Activated CD4-positive, alpha-beta memory T cell treated with anti-CD3 and anti-CD28 coated beads, Interleukin-2, amount 10 ng/mL, durations not matched to agents 7 days and 5 days (primary cell): ENCODE results near the gene IER5L. TPM values are rescaled to one million over a fixed set of nuclear protein-coding genes. Genes with fewer than 3 reads are reported as not detected.

ENCODE experiments used
- CTCF ChIA-PET: fragments of 350-600 bp; sonication (Branson Sonifier 250); formaldehyde crosslinking; loops from one replicate; lab custom pipeline; 2021; ENCODE audit warnings: antibody characterized with exemption, inconsistent platforms; lab: Charles Lee
- POLR2A ChIA-PET: fragments of 350-600 bp; sonication (Branson Sonifier 250); formaldehyde crosslinking; loops from one replicate; lab custom pipeline; 2021; ENCODE audit warnings: antibody characterized with exemption; lab: Charles Lee
- DNase-seq: peaks from one replicate; pipeline ENCODE4 v3.0.0-alpha.2; 2020
- H3K27ac Mint-ChIP-seq: one replicate; pipeline ENCODE4 v1.8.0; 2021; ENCODE audit warnings: mild to moderate bottlenecking, mixed read lengths
- H3K27me3 Mint-ChIP-seq: one replicate; pipeline ENCODE4 v1.8.0; 2021; ENCODE audit warnings: mixed read lengths
- H3K36me3 Mint-ChIP-seq: one replicate; pipeline ENCODE4 v1.8.0; 2021; ENCODE audit warnings: low read depth, mixed read lengths
- H3K4me1 Mint-ChIP-seq: one replicate; pipeline ENCODE4 v1.8.0; 2021; ENCODE audit warnings: mixed read lengths
- H3K4me3 Mint-ChIP-seq: one replicate; pipeline ENCODE4 v1.8.0; 2021; ENCODE audit warnings: mild to moderate bottlenecking, mixed read lengths
- H3K9me3 Mint-ChIP-seq: one replicate; pipeline ENCODE4 v1.8.0; 2021; ENCODE audit warnings: mixed read lengths
- total RNA-seq, 2 experiments: library from RNA; stranded (reverse); gene quantifications; one replicate each; pipeline ENCODE4 v1.2.3, GENCODE V29; 2021

The IER5L gene
- total RNA-seq, 2 experiments from 2014 or later: 2.4 to 3.0 TPM

DNA sequence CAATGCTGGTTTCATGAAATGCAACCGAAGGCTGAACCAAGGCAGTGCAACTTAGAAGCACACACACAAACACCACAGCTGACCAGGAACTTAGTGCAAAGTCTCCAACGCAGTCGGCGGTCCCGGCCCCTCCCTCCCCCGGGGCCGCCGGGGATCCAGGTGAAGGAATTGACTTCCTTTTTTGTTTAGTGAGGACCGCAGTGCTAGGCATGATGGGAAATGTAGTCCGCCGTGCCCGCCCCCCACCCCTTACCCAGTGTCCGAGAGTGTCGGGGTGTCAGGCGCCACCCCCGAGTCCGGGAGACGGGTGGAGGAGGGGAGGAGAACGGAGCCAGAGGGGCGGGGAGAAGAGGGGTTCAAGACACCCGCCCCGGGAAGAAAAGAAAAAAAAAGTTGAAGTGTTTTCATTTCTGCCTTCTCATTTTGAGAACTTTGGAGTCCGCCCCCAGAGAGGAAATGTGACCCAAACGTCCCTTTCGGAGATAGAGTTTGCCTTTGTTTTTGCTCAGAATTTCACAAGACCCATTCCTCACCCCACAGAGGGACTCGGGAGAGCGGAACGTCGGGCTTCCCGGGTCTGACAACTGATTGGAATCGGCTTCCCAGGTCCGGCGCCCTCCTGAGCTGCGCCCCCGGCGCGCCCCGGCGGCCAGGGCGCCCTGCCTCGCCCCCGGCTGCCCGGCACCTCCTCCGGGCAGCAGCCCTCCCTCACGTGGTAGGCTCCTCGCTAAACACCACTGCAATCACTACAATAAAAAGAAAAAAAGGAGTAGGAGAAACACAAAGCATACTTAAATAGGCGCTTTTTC lies 2.0 kb downstream of the IER5L start:
- DNase-seq: peak; percentile 71
- peaks cover 26% of the 10 kb centered on the region for H3K27me3 Mint-ChIP-seq
- ChIA-PET CTCF (interaction anchor here (0.7 to 5.4 kb wide), 5 partner anchors 35 to 448 kb away, joined by 3 to 74 read pairs (median 4); no protein-coding TSS in a partner anchor), POLR2A (interaction anchor here (1.1 to 5.4 kb wide), 4 partner anchors 36 to 314 kb away, joined by 3 to 24 read pairs (median 4); no protein-coding TSS in a partner anchor)
- H3K36me3 Mint-ChIP-seq: no peaks in the 10 kb centered on the region
- peak overlapping the region; percentile 81 for H3K4me3 Mint-ChIP-seq
- H3K27ac Mint-ChIP-seq: peak overlapping the region; percentile 79
- no peaks in the 10 kb centered on the region for H3K9me3 Mint-ChIP-seq
- H3K4me1 Mint-ChIP-seq: peaks cover 18% of the 10 kb centered on the region

DNA sequence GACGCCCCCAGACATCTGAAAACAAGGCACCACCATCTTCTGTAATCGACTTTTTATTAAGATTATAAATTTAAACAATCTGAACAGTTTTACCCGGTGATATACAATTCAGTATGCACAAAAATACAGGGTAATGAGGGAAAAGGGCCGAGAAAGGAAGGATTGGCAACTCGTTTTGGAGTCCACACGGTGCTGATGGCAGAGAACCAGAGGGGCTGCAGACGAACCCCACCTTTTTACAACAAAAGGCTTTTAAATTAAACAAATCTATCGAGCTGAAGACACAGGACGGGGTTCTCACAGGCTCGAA lies 2.6 kb downstream of the IER5L start:
- H3K27ac Mint-ChIP-seq: peak overlapping the region; percentile 79
- peak overlapping the region; percentile 81 for H3K4me3 Mint-ChIP-seq
- CTCF ChIA-PET: interaction anchor here (0.7 to 5.4 kb wide), 11 partner anchors 8 to 449 kb away, joined by 3 to 74 read pairs (median 5); partner anchors contain the start of gene DOLPP1
- H3K36me3 Mint-ChIP-seq: no peaks in the 10 kb centered on the region
- POLR2A ChIA-PET: interaction anchor here (1.5 to 5.4 kb wide), 3 partner anchors 36 to 434 kb away, joined by 3 to 24 read pairs (median 4); no protein-coding TSS in a partner anchor
- peaks cover 26% of the 10 kb centered on the region for H3K27me3 Mint-ChIP-seq
- no peak for DNase-seq
- H3K9me3 Mint-ChIP-seq: no peaks in the 10 kb centered on the region
- H3K4me1 Mint-ChIP-seq: peaks cover 24% of the 10 kb centered on the region

DNA sequence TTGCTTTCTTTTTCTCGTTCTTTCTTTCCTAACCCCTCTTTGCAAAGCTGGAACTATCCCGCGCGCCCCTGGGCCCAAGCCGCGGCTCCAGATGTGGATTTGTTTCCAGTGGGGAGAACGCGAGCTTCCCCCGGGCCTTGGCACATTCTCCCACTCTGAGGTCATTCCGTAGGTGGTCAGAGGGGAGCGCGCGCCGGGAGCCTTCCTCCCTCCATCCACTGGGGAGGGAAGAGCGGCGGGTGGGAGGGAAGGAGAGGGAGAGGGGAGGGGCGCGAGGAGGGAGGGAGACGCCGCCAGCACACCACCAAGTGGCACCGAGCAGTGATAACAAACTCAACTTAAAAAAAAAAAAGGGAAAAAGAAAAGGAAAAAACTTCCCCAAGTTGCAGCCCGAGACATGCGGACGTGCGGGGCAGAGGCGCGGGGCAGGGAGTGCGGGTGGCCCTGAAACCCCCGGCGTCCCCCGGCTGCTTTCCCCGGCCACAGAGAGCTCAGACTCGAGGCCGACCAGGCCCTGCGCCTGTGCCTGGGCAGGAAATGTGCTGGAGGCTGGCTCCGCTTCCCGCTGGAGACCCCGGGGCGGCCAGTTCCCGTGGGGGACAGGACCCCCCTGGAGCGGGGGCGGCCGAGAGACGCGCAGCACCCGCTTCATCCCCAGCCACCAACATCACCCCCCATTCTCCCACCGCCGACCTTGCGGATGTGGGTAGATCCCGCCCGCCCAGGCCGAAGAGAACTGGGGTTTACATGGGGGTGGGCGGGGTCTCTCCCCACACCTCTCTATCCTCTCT lies 3.1 kb downstream of the IER5L start:
- no peaks in the 10 kb centered on the region for H3K36me3 Mint-ChIP-seq
- peak overlapping the region; percentile 79 for H3K27ac Mint-ChIP-seq
- peaks cover 29% of the 10 kb centered on the region for H3K4me1 Mint-ChIP-seq
- peak overlapping the region; percentile 81 for H3K4me3 Mint-ChIP-seq
- ChIA-PET CTCF (interaction anchor here (0.7 to 5.4 kb wide), 26 partner anchors 9 to 450 kb away, joined by 3 to 74 read pairs (median 4); partner anchors contain the start of genes DOLPP1 and NTMT1), POLR2A (interaction anchor here (0.6 to 5.4 kb wide), 10 partner anchors 9 to 434 kb away, joined by 3 to 24 read pairs (median 4); no protein-coding TSS in a partner anchor)
- H3K27me3 Mint-ChIP-seq: peaks cover 26% of the 10 kb centered on the region
- H3K9me3 Mint-ChIP-seq: no peaks in the 10 kb centered on the region
- peak; percentile 59 for DNase-seq

DNA sequence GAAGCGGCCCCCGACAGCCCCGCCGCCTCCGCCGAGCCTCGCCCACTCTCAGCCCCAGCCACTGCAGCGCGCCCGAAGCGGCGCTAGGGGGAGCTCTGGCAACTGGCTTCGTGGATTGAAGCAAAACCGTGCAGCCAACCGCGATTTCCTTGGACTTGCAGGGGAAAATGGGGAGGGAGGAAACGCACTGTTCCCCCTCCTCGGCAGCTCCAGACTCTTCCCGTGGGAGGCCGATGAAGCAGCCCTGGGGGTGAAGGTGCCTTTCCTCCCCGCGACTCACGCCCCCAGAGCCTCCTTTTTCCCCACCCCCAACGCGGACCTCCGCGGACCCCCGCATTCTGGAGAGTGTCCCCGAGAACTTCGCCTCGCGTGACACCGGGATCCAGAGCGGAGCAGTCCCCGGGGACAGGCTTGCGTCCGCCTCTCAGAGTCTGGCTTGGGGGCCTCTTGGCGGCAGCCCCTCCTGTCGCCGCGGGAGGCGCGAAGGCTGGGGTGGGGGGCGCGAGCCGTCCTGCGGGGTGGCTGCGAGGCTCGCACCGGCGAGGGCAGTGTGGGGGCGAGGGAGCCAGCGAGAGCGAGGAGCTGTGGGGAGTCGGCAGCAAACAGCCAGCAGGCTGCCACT lies 3.8 kb downstream of the IER5L start:
- Mint-ChIP-seq H3K4me1 (peaks cover 30% of the 10 kb centered on the region), H3K27ac (peak overlapping the region; percentile 52), H3K27me3 (peaks cover 26% of the 10 kb centered on the region), H3K36me3 (no peaks in the 10 kb centered on the region), H3K9me3 (no peaks in the 10 kb centered on the region), H3K4me3 (peak overlapping the region; percentile 81)
- CTCF ChIA-PET: interaction anchor here (0.6 to 5.4 kb wide), 31 partner anchors 10 to 451 kb away, joined by 3 to 74 read pairs (median 4); partner anchors contain the start of genes DOLPP1 and NTMT1
- POLR2A ChIA-PET: interaction anchor here (0.6 to 5.4 kb wide), 11 partner anchors 10 to 435 kb away, joined by 3 to 24 read pairs (median 4); no protein-coding TSS in a partner anchor
- peak; percentile 84 for DNase-seq

DNA sequence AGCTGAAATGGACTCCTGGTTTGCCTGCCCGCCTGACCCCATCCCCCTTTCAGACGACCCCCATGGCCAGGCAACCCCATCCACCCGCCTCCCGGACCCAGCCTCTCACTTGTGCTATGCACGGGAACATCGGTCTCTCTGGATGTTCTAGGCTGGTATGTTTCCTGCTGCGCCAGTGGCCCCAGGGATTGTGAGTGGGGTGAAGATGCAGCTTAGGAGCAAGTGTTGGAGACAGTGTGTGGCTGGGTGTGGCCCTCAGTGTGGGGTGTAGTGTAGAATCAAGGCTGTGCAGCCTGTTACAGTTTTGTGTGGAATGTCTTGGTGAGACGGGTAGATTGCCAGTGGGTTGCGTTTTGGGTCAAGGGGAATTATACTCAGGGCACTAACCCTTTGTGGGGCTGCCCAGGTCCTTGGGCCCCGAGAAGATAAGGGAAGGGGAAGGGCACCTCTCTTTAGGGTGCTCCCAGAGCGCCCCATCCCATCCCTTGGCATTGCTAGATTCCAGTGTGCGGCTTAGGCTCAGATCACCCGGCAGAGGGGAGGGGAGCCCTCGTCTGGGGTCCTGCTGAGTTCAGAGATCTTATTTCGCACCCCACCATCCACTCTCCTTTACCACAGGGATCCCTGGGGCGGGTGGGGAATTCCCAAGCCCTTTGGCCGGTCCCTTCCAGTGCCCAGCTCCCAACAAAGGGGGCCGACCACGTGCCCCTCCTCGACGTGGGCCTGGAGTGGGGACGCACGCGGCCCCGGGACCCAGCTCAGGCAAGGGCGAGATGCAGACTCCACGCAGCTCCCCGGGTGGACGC lies 4.6 kb downstream of the IER5L start:
- ChIA-PET CTCF (interaction anchor here (0.6 to 5.4 kb wide), 29 partner anchors 9 to 451 kb away, joined by 3 to 74 read pairs (median 4); partner anchors contain the start of gene NTMT1), POLR2A (interaction anchor here (1.0 to 5.4 kb wide), 7 partner anchors 11 to 316 kb away, joined by 3 to 24 read pairs (median 6); no protein-coding TSS in a partner anchor)
- Mint-ChIP-seq H3K4me3 (peak overlapping the region; percentile 81), H3K36me3 (no peaks in the 10 kb centered on the region), H3K27me3 (peaks cover 26% of the 10 kb centered on the region), H3K27ac (no peak overlapping the region), H3K9me3 (no peaks in the 10 kb centered on the region), H3K4me1 (peaks cover 29% of the 10 kb centered on the region)
- DNase-seq: no peak

DNA sequence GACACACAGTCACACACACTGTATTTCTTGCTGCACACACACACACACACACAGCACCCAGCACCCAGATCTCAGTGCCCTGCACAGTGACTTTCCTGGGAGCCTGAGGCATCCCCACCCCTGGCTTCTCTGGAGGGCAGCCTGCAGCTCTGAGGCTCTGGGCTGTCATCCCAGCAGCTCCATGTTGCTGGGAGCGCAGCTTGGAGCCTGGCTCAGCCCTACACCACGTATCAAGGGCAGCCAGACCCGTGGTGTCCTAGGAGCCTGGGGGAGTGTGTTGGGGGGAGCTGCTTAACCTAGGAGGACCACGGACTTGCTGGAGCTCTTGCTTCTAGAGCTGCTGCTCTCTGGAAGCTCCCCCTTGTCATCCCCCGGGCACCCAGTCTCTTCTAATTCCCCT lies 5.2 kb downstream of the IER5L start:
- POLR2A ChIA-PET: interaction anchor here (1.0 to 5.4 kb wide), 4 partner anchors 30 to 286 kb away, joined by 3 to 24 read pairs (median 6); no protein-coding TSS in a partner anchor
- CTCF ChIA-PET: interaction anchor here (0.6 to 3.5 kb wide), 13 partner anchors 8 to 452 kb away, joined by 3 to 31 read pairs (median 4); partner anchors contain the start of gene NTMT1
- H3K36me3 Mint-ChIP-seq: no peaks in the 10 kb centered on the region
- H3K9me3 Mint-ChIP-seq: no peaks in the 10 kb centered on the region
- H3K27me3 Mint-ChIP-seq: peaks cover 24% of the 10 kb centered on the region
- no peak for DNase-seq
- peaks cover 33% of the 10 kb centered on the region for H3K4me1 Mint-ChIP-seq
- H3K27ac Mint-ChIP-seq: no peak overlapping the region
- no peak overlapping the region for H3K4me3 Mint-ChIP-seq

DNA sequence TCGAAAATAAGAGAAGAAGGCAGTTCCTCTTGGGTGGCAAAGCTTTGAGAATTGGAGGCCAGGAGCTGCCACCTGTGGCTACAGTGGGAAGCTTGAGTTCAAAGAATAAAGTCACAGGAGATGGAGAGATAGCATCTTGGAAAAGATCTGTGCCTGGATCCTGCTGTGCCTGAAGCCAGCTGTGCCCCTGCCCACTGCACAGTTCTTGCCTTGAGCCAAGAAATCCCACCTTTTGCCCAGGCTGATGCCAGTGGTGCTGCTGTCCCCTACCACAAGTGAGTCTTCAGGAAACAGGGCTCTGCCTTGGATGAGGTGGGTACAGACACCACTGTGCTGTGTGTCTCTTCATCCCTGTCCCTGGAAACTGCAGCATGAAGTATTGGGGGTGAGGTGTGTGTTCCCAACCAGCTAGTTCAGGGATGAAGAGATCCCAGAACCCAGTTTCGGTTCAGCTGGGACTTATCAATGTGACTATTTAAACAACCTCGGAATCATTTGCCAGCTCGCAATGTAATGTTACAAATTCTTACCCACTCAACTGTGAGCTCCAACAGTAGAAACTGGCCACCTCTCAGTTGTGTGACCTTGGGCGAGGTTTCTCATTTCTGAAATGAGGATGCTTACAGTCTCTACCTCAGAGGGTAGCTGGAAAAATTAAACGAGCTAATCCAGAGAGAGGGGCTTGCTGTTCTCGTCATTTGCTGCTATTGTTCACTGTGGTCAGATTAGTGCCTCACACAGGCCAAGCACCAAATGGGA lies 5.9 kb downstream of the IER5L start:
- DNase-seq: no peak
- CTCF ChIA-PET: interaction anchor here (0.6 to 3.5 kb wide), 11 partner anchors 8 to 453 kb away, joined by 3 to 31 read pairs (median 4); partner anchors contain the start of gene NTMT1
- POLR2A ChIA-PET: interaction anchor here (1.1 to 5.4 kb wide), 3 partner anchors 30 to 287 kb away, joined by 3 to 24 read pairs (median 8); no protein-coding TSS in a partner anchor
- H3K4me3 Mint-ChIP-seq: no peak overlapping the region
- H3K9me3 Mint-ChIP-seq: no peaks in the 10 kb centered on the region
- H3K27me3 Mint-ChIP-seq: peaks cover 22% of the 10 kb centered on the region
- peaks cover 37% of the 10 kb centered on the region for H3K4me1 Mint-ChIP-seq
- H3K27ac Mint-ChIP-seq: no peak overlapping the region
- no peaks in the 10 kb centered on the region for H3K36me3 Mint-ChIP-seq

DNA sequence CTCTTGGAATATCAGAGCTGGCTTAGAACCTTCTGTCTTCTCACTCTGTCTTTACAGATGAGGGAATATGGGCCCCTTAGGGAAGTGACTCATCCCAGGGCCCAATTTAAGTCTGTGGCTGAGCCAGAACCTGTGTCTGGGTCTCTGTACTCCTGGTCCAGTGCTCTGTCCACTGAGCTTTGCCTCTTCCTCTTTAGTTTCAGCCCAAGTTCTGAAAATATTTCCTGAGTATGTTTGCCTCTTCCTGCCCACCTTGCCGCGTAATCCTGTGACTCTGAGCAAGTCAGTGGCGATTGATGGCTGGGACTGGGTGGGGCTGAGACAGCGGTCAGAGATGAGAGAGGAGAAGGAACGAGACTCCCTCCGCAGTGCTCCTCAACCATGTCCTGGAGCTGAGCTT lies 7.8 kb downstream of the IER5L start:
- Mint-ChIP-seq H3K36me3 (no peaks in the 10 kb centered on the region), H3K27me3 (peaks cover 19% of the 10 kb centered on the region), H3K4me1 (peaks cover 37% of the 10 kb centered on the region), H3K27ac (peak overlapping the region; percentile 5), H3K4me3 (no peak overlapping the region), H3K9me3 (no peaks in the 10 kb centered on the region)
- POLR2A ChIA-PET: interaction anchor here (1.2 kb wide), 1 partner anchor 27 kb away, joined by 3 read pairs; no protein-coding TSS in a partner anchor
- CTCF ChIA-PET: interaction anchor here (0.6 to 3.5 kb wide), 8 partner anchors 9 to 441 kb away, joined by 3 to 20 read pairs (median 4); no protein-coding TSS in a partner anchor
- DNase-seq: peak; percentile 37

DNA sequence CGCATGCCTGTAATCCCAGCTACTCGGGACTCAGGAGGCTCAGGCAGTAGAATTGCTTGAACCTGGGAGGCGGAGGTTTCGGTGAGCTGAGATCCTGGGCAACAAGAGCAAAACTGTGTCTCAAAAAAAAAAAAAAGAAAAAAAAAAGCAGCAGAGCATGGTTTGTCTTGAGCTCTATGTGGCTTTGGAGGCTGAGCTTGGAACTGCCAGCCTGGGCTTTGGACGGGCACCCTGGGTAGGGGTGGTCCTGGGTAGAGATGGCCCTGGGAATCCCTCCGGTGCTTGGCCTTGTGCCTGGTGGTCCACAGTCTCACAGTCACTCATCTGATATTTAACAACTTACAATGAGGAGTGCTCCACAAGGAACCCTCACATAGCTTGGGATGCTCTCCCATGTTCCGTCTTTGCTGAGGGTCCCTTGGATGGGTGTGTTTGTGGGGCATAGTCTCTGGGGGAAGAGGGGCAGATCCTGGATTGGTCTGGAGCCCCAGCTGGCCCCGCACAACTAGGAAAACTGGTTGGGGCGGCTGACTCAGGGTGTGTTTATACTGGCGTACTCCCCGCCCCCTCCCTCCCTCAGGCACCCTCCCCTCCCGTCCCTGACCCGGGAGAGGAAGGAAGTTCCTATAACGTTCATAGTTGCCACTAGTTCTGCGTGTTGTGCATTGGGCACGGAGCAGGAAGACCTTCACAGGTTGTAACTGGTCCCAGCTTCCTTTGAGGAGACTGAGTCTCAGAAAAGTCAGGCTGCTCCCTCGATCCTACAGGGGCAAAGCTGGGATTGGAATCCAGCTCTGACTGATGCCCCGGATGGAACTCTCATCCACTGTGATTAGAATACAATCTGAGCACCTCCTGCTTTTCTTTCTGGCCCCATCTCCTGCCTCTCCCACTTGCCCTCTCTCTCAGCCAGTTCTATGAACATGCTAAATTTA lies 11.2 kb downstream of the IER5L start:
- POLR2A ChIA-PET: interaction anchor here (1.1 to 3.5 kb wide), 3 partner anchors 11 to 27 kb away, joined by 3 to 13 read pairs (median 3); partner anchors contain the start of gene IER5L
- Mint-ChIP-seq H3K27ac (peak overlapping the region; percentile 58), H3K27me3 (peaks cover 1% of the 10 kb centered on the region), H3K4me3 (peak overlapping the region; percentile 32), H3K4me1 (peaks cover 35% of the 10 kb centered on the region), H3K9me3 (no peaks in the 10 kb centered on the region), H3K36me3 (no peaks in the 10 kb centered on the region)
- no peak for DNase-seq
- CTCF ChIA-PET: interaction anchor here (0.9 to 1.7 kb wide), 9 partner anchors 11 to 458 kb away, joined by 3 to 12 read pairs (median 5); partner anchors contain the start of gene IER5L

DNA sequence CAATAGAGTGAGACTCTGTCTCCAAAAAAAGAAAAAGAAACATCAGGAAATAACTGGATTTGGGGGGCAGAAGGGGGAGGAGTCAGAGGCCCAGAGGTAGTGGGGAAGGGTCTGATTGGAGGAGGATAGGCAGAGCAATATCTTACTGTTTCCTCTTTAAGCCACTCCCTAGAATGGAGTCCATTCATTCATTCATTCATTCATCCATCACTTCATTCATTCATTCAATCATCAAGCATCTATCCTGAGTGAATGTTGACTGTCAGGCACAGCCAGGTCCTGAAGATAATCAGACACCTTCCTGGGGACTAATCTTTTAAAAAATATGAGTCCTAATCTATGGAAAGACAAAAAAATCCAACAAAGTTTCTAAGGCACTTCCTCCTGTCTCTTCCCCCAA lies 12.9 kb downstream of the IER5L start:
- Mint-ChIP-seq H3K27me3 (no peaks in the 10 kb centered on the region), H3K4me3 (no peak overlapping the region), H3K9me3 (no peaks in the 10 kb centered on the region), H3K27ac (no peak overlapping the region), H3K4me1 (peaks cover 23% of the 10 kb centered on the region), H3K36me3 (no peaks in the 10 kb centered on the region)
- CTCF ChIA-PET: interaction anchor here (1.1 to 1.4 kb wide), 2 partner anchors 9 to 22 kb away, joined by 3 to 4 read pairs; no protein-coding TSS in a partner anchor
- DNase-seq: no peak
- POLR2A ChIA-PET: interaction anchor here (3.5 kb wide), 1 partner anchor 26 kb away, joined by 13 read pairs; no protein-coding TSS in a partner anchor
